GM12878 (cell line): ENCODE measurements around the gene SVIL. TPM values are rescaled to one million over a fixed set of nuclear protein-coding genes. Genes with fewer than 3 reads are reported as not detected.

Experiments used
- ATAC-seq: fragments of 200-7000 bp; cut with Tn5 transposase; 3 replicates; pipeline ENCODE4 v1.9.1; 2020; ENCODE audit warnings: mild to moderate bottlenecking, moderate library complexity
- BruUV-seq: library from RNA; stranded (reverse); fragments of 400-500 nt; replicated peaks from 2 replicates; lab custom pipeline; 2021; lab: Mats Ljungman, UMichigan
- CTCF ChIA-PET: fragments of 300-600 bp; sonication (Branson Sonifier 250); formaldehyde crosslinking; extraction: SDS; loops from one replicate; lab custom pipeline; 2021; ENCODE audit warnings: inconsistent platforms; lab: Yijun Ruan, JAX
- POLR2A ChIA-PET: fragments of 350-600 bp; formaldehyde crosslinking; extraction: SDS; loops from one replicate; lab custom pipeline; 2021; ENCODE audit warnings: inconsistent platforms; lab: Charles Lee
- RAD21 ChIA-PET: fragments of 300-600 bp; sonication (Branson Sonifier 250); formaldehyde crosslinking; loops from one replicate; lab custom pipeline; 2023; ENCODE audit warnings: antibody characterized with exemption; ENCODE audit not compliant: unreplicated experiment; lab: Charles Lee
- SMC1A ChIA-PET: fragments of 300-600 bp; sonication (Branson Sonifier 250); formaldehyde crosslinking; loops from one replicate; lab custom pipeline; 2023; ENCODE audit not compliant: unreplicated experiment, uncharacterized antibody; lab: Charles Lee
- DNase-seq: peaks from one replicate; pipeline ENCODE4 v3.0.0-alpha.2; 2011; ENCODE audit warnings: low read depth, low spot score
- FAIRE-seq: peaks from 3 replicates; lab custom pipeline; 2011; peaks lifted over from hg19 to GRCh38; lab: Jason Lieb, UNC
- H2AFZ ChIP-seq: 2 replicates; pipeline ENCODE4 v1.6.0; 2011; ENCODE audit warnings: low read depth, low read length, control low read depth; ENCODE audit not compliant: control insufficient read depth
- H3K27ac ChIP-seq: 2 replicates; pipeline ENCODE4 v1.5.1; 2011; ENCODE audit warnings: control low read depth; ENCODE audit not compliant: control insufficient read depth, insufficient read depth
- H3K27me3 ChIP-seq, 2 experiments: replicated peaks in 1 of 2; 2 replicates each; pipeline versions ENCODE4 v1.6.0 to v1.6.1; 2011; ENCODE audit warnings: low read length in 1 of 2; ENCODE audit not compliant: control insufficient read depth in 2 of 2, insufficient read depth in 2 of 2
- H3K36me3 ChIP-seq, 2 experiments: 2 replicates each; pipeline ENCODE4 v1.5.1; 2011; ENCODE audit warnings: low read length in 1 of 2; ENCODE audit not compliant: control insufficient read depth in 2 of 2, insufficient read depth in 2 of 2
- H3K4me1 ChIP-seq: 2 replicates; pipeline ENCODE4 v1.6.1; 2011; ENCODE audit warnings: mild to moderate bottlenecking, low read length, moderate library complexity, mixed read lengths; ENCODE audit not compliant: control insufficient read depth, insufficient read depth
- H3K4me2 ChIP-seq: 2 replicates; pipeline ENCODE4 v1.6.0; 2011; ENCODE audit warnings: control low read depth; ENCODE audit not compliant: control insufficient read depth, insufficient read depth
- H3K4me3 ChIP-seq: fragments of 200-600 bp; sonication (generic); 2 replicates; pipeline ENCODE4 v1.5.1; 2016
- H3K79me2 ChIP-seq: 2 replicates; pipeline ENCODE4 v1.6.0; 2011; ENCODE audit warnings: low read length; ENCODE audit not compliant: control insufficient read depth, insufficient read depth
- H3K9ac ChIP-seq: 2 replicates; pipeline ENCODE4 v1.8.0; 2011; ENCODE audit warnings: low read length, control low read depth, mixed read lengths; ENCODE audit not compliant: control insufficient read depth, insufficient read depth
- H3K9me3 ChIP-seq: replicated peaks from 3 replicates; pipeline ENCODE4 v1.5.1; 2011; ENCODE audit warnings: mild to moderate bottlenecking, low read length; ENCODE audit not compliant: control insufficient read depth, insufficient read depth
- H4K20me1 ChIP-seq: 2 replicates; pipeline ENCODE4 v1.6.0; 2011; ENCODE audit not compliant: control insufficient read depth, insufficient read depth
- BCL3 ChIP-seq: IDR thresholded peaks from 2 replicates; pipeline ENCODE4 v1.6.1; 2011; ENCODE audit warnings: borderline replicate concordance, low read depth, mild to moderate bottlenecking, moderate library complexity, low read length; ENCODE audit not compliant: insufficient read depth, poor library complexity, severe bottlenecking
- EED ChIP-seq: sonication (generic); IDR thresholded peaks from 2 replicates; pipeline ENCODE4 v1.6.1; 2016; ENCODE audit warnings: antibody characterized with exemption, low read depth
- NR2C1 ChIP-seq: fragments of 450-650 bp; IDR thresholded peaks from 2 replicates; pipeline ENCODE4 v1.6.1; 2017; ENCODE audit warnings: antibody characterized with exemption, mild to moderate bottlenecking, moderate library complexity
- TCF7 ChIP-seq: IDR thresholded peaks from 2 replicates; pipeline ENCODE4 v1.6.1; 2014; ENCODE audit warnings: antibody characterized with exemption, borderline replicate concordance
- ZBTB40 ChIP-seq: fragments of 450-650 bp; IDR thresholded peaks from 2 replicates; pipeline ENCODE4 v1.6.1; 2016; ENCODE audit warnings: mild to moderate bottlenecking, moderate library complexity, borderline replicate concordance
- WGBS: methylation state at CpG from one replicate; pipeline ENCODE4 v1.1.6; 2016; ENCODE audit warnings: low lambda C conversion rate; ENCODE audit not compliant: insufficient replicate concordance, insufficient coverage; ENCODE audit errors: missing lambda C conversion rate; 5-methylcytosine and 5-hydroxymethylcytosine counted together
- in situ Hi-C: fragments of 300-500 bp; cut with MboI; formaldehyde crosslinking; loops from 9 replicates; pipeline ENCODE4 v1.14.3; 2018; ENCODE audit warnings: mixed read lengths
- intact Hi-C: fragments of 100-400 bp; cut with micrococcal nuclease; formaldehyde crosslinking; loops from one replicate; pipeline ENCODE4 v1.14.2; 2022; ENCODE audit not compliant: unreplicated experiment
- polyA plus RNA-seq, 11 experiments: library from polyadenylated mRNA; depleted of rRNA in 4 of 11; unstranded in 6 of 11; stranded (reverse) in 5 of 11; fragments of >200 nt; fragmentation: Nextera tagmentation in 4 of 11; fragmentation: Illumina TruSeq in 1 of 11; extraction: Ambion mirVana in 4 of 11; extraction: Trizol in 1 of 11; gene quantifications; 1 replicate in 1 of 11; 2 replicates in 10 of 11; pipeline versions ENCODE4 v1.2.1 to v1.2.3, GENCODE V29; 2011 to 2016; ENCODE audit warnings: inconsistent platforms in 2 of 11, missing spikeins in 2 of 11, low read depth in 1 of 11
- total RNA-seq, 4 experiments: library from RNA; depleted of rRNA in 3 of 4; stranded (reverse); fragments of >200 nt in 3 of 4; fragmentation: Illumina TruSeq in 1 of 4; extraction: Trizol in 1 of 4; gene quantifications; 2 replicates each; pipeline versions ENCODE4 v1.2.1 to v1.2.3, GENCODE V29; 2013 to 2021

The SVIL gene
- total and polyA plus RNA-seq, 10 of the 15 experiments (the other 5 are each of a cell fraction or from before 2014, with no cell fraction given) = 0.22 to 1.9 (median 0.87) TPM

DNA sequence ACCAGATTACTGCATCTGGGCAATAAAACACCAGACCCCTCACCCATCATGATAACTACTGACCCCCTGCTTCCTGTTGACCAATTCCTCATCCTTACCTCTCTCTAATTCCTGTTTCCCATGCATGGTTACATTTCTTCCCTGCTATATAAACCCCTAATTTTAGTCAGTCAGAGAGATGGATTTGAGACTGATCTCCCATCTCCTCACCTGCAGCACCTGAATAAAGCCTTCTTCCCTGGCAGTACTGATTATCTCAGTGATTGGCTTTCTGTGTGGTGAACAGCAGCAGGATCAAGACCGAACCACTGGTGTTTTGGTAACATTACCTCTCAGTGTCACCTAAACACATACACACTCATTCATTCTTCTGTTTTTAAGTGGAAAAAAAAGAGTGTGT lies 41.2 kb upstream of the SVIL start:
- ChIA-PET POLR2A (no interaction called here), RAD21 (no interaction called here), CTCF (no interaction called here), SMC1A (no interaction called here)
- 42% methylated on average over 1 of the region's 1 CpG for WGBS
- Histone ChIP-seq H3K4me1 (no peaks in the 10 kb centered on the region), H3K27ac (no peak overlapping the region), H3K9me3 (no peaks in the 10 kb centered on the region; the same call in 2 of the 3 replicates), H3K27me3 (no peaks in the 10 kb centered on the region), H4K20me1 (no peaks in the 10 kb centered on the region), H2AFZ (no peak overlapping the region), H3K9ac (no peak overlapping the region), H3K79me2 (no peaks in the 10 kb centered on the region), H3K4me2 (no peak overlapping the region), H3K36me3 (no peaks in the 10 kb centered on the region; a peak in 1 of 4 replicates), H3K4me3 (no peak overlapping the region)
- FAIRE-seq = no peak
- BruUV-seq = no TSS peak
- intact Hi-C loops = no loop called here
- DNase-seq = no peak
- in situ Hi-C loops = no loop called here
- no peak for ATAC-seq
- TF ChIP-seq EED = no peak
- no peak for TF ChIP-seq BCL3
- no peak for TF ChIP-seq TCF7
- no peak for TF ChIP-seq NR2C1
- TF ChIP-seq ZBTB40 = no peak
